GM18951 (cell line): ENCODE data around the gene PROX2.

Experiments
- POLR2A ChIP-seq: IDR thresholded peaks from 4 replicates; pipeline ENCODE4 v1.6.1; 2011; ENCODE audit warnings: mild to moderate bottlenecking; ENCODE audit not compliant: insufficient read length, insufficient read depth; ENCODE audit errors: extremely low read depth
- in situ Hi-C: fragments of 300-500 bp; cut with MboI; formaldehyde crosslinking; loops from one replicate; pipeline ENCODE4 v1.12.0; 2022; ENCODE audit warnings: low sequenced_read_pairs, mixed read lengths, inconsistent platforms; ENCODE audit not compliant: unreplicated experiment

PROX2 gene

DNA sequence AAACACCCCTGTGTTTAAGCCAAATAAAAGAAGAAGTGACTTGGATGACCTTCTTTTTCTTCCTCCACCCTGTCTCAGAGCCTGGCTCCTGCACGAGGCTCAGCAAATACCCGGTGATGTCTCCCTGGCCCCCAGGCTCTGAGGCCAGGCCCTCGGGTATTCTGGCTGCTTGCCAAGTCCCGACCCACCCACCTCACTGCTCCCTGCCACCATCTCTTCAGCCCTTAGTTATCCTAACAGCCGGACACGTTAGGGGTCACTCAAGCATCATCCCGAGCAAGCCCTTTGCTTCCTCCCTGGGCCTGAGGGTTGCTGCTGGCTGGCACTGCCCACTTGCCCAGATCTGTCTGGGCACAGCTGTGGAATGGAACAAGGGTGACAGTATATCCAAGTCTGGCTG lies 39.9 kb upstream of the PROX2 start:
- in situ Hi-C loops = loop anchor here (25.0 kb wide), 1 partner anchor 371 kb away; the partner anchor contains the start of gene FOS
- TF ChIP-seq POLR2A = no peak

DNA sequence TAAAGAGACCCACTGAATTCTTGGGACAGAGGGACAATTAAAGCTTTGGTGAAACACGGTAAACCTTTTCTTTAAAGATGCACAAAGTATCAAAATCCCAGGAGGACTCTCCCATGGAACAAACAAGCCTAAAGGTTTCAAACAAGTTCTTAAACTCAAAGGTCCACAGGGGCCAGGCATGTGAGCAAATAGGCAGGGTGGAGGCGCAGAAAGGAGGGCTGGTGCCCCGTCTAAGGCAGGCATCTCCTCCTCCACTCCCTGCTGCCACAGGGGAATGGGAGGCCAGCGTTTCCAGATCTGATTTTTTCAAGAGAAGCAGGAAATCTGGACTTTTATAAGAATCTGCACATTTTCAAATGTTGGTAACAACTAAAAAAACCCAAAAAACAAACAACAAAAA lies 39.5 kb upstream of the PROX2 start:
- no peak for TF ChIP-seq POLR2A
- in situ Hi-C loops = loop anchor here (25.0 kb wide), 1 partner anchor 372 kb away; the partner anchor contains the start of gene FOS

GRCh38 chr14:74913986-74914573 lies 38.1 kb upstream of the PROX2 start:
- in situ Hi-C loops = loop anchor here (25.0 kb wide), 1 partner anchor 373 kb away; the partner anchor contains the start of gene FOS

GRCh38 chr14:74913393-74913910 lies 37.5 kb upstream of the PROX2 start:
- no peak for TF ChIP-seq POLR2A
- in situ Hi-C loops = loop anchor here (25.0 kb wide), 1 partner anchor 374 kb away; the partner anchor contains the start of gene FOS

More at GRCh38 chr14:74913986-74914573, 38.1 kb upstream of the PROX2 start:
- no peak for TF ChIP-seq POLR2A

DNA sequence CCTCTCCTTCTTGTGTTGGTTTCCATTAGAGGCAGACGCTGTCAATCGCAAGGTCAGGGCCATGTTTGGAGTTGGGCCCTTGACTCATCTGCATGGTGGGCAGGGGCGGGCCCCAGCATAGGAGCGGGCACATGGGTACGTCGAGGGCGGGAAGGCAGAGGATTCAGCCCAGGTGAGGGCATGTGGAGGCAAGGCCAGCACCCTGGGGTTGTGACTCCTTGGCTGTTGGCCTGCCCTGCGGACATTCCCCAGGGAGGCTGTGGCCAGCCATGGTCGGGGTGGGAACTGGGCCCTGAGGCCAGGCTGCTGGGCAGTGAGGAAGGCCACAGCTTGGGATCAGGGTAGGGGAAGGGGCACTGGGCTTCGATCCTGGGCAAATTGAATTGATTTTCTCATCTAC lies 36.9 kb upstream of the PROX2 start:
- in situ Hi-C loops = loop anchor here (25.0 kb wide), 1 partner anchor 374 kb away; the partner anchor contains the start of gene FOS
- TF ChIP-seq POLR2A = no peak

- in situ Hi-C loops = loop anchor here (25.0 kb wide), 1 partner anchor 375 kb away; the partner anchor contains the start of gene FOS
Measured at GRCh38 chr14:74912111-74912510, 36.2 kb upstream of the PROX2 start.

GRCh38 chr14:74911704-74912103 lies 35.8 kb upstream of the PROX2 start:
- in situ Hi-C loops = loop anchor here (25.0 kb wide), 1 partner anchor 376 kb away; the partner anchor contains the start of gene FOS
- TF ChIP-seq POLR2A = no peak

More at GRCh38 chr14:74912111-74912510, 36.2 kb upstream of the PROX2 start:
- no peak for TF ChIP-seq POLR2A

- no peak for TF ChIP-seq POLR2A
- in situ Hi-C loops = loop anchor here (25.0 kb wide), 1 partner anchor 376 kb away; the partner anchor contains the start of gene FOS
Measured at GRCh38 chr14:74911221-74911620, 35.3 kb upstream of the PROX2 start.

- TF ChIP-seq POLR2A = no peak
- in situ Hi-C loops = loop anchor here (25.0 kb wide), 1 partner anchor 377 kb away; the partner anchor contains the start of gene FOS
Measured at GRCh38 chr14:74910556-74910955, 34.6 kb upstream of the PROX2 start.

GRCh38 chr14:74909911-74910310 lies 34.0 kb upstream of the PROX2 start:
- no peak for TF ChIP-seq POLR2A
- in situ Hi-C loops = loop anchor here (25.0 kb wide), 1 partner anchor 377 kb away; the partner anchor contains the start of gene FOS

GRCh38 chr14:74909501-74909900 lies 33.6 kb upstream of the PROX2 start:
- in situ Hi-C loops = loop anchor here (25.0 kb wide), 1 partner anchor 378 kb away; the partner anchor contains the start of gene FOS
- TF ChIP-seq POLR2A = no peak

DNA sequence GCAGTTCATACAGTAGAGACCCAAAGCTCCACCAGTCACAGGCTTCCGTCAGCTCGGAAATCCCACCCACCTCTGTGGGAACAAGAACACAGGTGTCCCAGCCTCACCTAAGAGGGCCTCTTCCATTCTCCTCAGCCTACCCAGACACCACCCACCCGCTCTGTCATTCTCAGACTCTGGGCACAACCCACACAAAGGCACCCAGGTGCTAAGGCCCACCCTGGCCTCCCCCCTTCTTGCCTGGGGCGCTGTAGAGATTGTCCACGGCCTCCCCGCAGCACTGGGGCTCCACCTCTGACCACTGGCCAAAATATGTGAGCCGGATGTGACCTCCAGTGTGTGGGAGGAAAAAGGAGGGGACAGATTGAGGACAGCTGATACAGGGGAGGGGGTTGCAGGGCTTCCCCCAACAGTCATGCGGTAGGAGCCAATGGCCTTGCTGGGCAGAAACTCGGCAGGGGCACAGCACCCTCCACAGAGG lies 33.0 kb upstream of the PROX2 start:
- no peak for TF ChIP-seq POLR2A
- in situ Hi-C loops = loop anchor here (25.0 kb wide), 1 partner anchor 378 kb away; the partner anchor contains the start of gene FOS

- no peak for TF ChIP-seq POLR2A
- in situ Hi-C loops = loop anchor here (25.0 kb wide), 1 partner anchor 380 kb away; the partner anchor contains the start of gene FOS
Measured at GRCh38 chr14:74907744-74908143, 31.8 kb upstream of the PROX2 start.
